B cell (primary cell): Measurements from ENCODE around the gene ADAMTS12. TPM values are rescaled to one million over a fixed set of nuclear protein-coding genes. Genes with fewer than 3 reads are reported as not detected.

Experiments used
- ATAC-seq: fragments of 200-7000 bp; cut with Tn5 transposase; one replicate; pipeline ENCODE4 v1.10.0; 2021; ENCODE audit warnings: low read depth, mild to moderate bottlenecking, moderate number of reproducible peaks, moderate library complexity
- CTCF ChIA-PET: fragments of 350-600 bp; sonication (Branson Sonifier 250); formaldehyde crosslinking; loops from one replicate; lab custom pipeline; 2021; ENCODE audit warnings: antibody characterized with exemption, inconsistent platforms; lab: Charles Lee
- POLR2A ChIA-PET: fragments of 350-600 bp; sonication (Branson Sonifier 250); formaldehyde crosslinking; loops from one replicate; lab custom pipeline; 2021; ENCODE audit warnings: antibody characterized with exemption; lab: Charles Lee
- DNase-seq: peaks from one replicate; pipeline ENCODE4 v3.0.0; 2013
- H2AFZ ChIP-seq: 2 replicates; pipeline ENCODE4 v1.6.1; 2012; ENCODE audit warnings: mild to moderate bottlenecking, low read depth, low read length; ENCODE audit not compliant: insufficient read depth, poor library complexity, severe bottlenecking
- H3K27ac ChIP-seq, 2 donors: 1 replicate in 1 of 2; 2 replicates in 1 of 2; pipeline ENCODE4 v1.5.1; 2012 to 2013; ENCODE audit warnings: low read length in 2 of 2, mild to moderate bottlenecking in 2 of 2, moderate library complexity in 1 of 2
- H3K27me3 ChIP-seq, 4 experiments: fragments of 200-600 bp in 1 of 4; sonication (generic) in 1 of 4; replicated peaks in 1 of 4; 1 replicate in 2 of 4; 2 replicates in 2 of 4; pipeline versions ENCODE4 v1.6.1 to v1.7.0; 2013 to 2016; ENCODE audit warnings: low read length in 3 of 4, mild to moderate bottlenecking in 2 of 4, mixed read lengths in 1 of 4, moderate library complexity in 1 of 4; ENCODE audit not compliant: insufficient read depth in 4 of 4, control insufficient read depth in 3 of 4; ENCODE audit errors: control extremely low read depth in 1 of 4
- H3K36me3 ChIP-seq, 2 experiments: replicated peaks in 1 of 2; 1 replicate in 1 of 2; 2 replicates in 1 of 2; pipeline versions ENCODE4 v1.6.1 to v1.7.1; 2013; ENCODE audit warnings: low read length in 1 of 2; ENCODE audit not compliant: insufficient read depth in 2 of 2, control insufficient read depth in 1 of 2; ENCODE audit errors: control extremely low read depth in 1 of 2, extremely low read depth in 1 of 2
- H3K4me1 ChIP-seq, 2 donors: fragments of 200-600 bp in 1 of 2; sonication (generic) in 1 of 2; 1 replicate in 1 of 2; 2 replicates in 1 of 2; pipeline versions ENCODE4 v1.5.1 to v1.6.1; 2013 to 2017; ENCODE audit warnings: low read length in 2 of 2; ENCODE audit not compliant: control insufficient read depth in 2 of 2, insufficient read depth in 2 of 2
- H3K4me2 ChIP-seq: replicated peaks from 2 replicates; pipeline ENCODE3; 2012; ENCODE audit warnings: mild to moderate bottlenecking, low read depth, low read length; ENCODE audit not compliant: poor library complexity, severe bottlenecking
- H3K4me3 ChIP-seq, 5 experiments: fragments of 200-600 bp in 1 of 5; sonication (generic) in 1 of 5; 1 replicate in 3 of 5; 2 replicates in 2 of 5; pipeline versions ENCODE4 v1.5.1 to v1.7.0; 2011 to 2016; ENCODE audit warnings: low read length in 4 of 5, mild to moderate bottlenecking in 4 of 5, low read depth in 2 of 5, control low read depth in 1 of 5, moderate library complexity in 1 of 5; ENCODE audit not compliant: insufficient read depth in 1 of 5; ENCODE audit errors: control extremely low read depth in 1 of 5, extremely low read depth in 1 of 5
- H3K79me2 ChIP-seq: fragments of 200-600 bp; sonication (generic); one replicate; pipeline ENCODE4 v1.6.0; 2016; ENCODE audit warnings: low read length; ENCODE audit not compliant: control insufficient read depth, insufficient read depth
- H3K9ac ChIP-seq: fragments of 200-600 bp; sonication (generic); 2 replicates; pipeline ENCODE4 v1.6.1; 2017; ENCODE audit warnings: mild to moderate bottlenecking, low read length, moderate library complexity
- H3K9me3 ChIP-seq, 3 donors: one replicate each; pipeline versions ENCODE4 v1.6.1 to v1.7.1; 2013; ENCODE audit warnings: low read length in 2 of 3; ENCODE audit not compliant: control insufficient read depth in 2 of 3, insufficient read depth in 1 of 3; ENCODE audit errors: control extremely low read depth in 1 of 3
- H4K20me1 ChIP-seq: 2 replicates; pipeline ENCODE4 v1.6.0; 2012; ENCODE audit warnings: mild to moderate bottlenecking, low read length; ENCODE audit not compliant: insufficient read depth, control insufficient read depth, poor library complexity, severe bottlenecking
- H3K27ac Mint-ChIP-seq: one replicate; pipeline ENCODE4 v1.8.0; 2021; ENCODE audit warnings: mixed read lengths
- H3K27me3 Mint-ChIP-seq: one replicate; pipeline ENCODE4 v1.8.0; 2021; ENCODE audit warnings: mixed read lengths
- H3K4me1 Mint-ChIP-seq: one replicate; pipeline ENCODE4 v1.8.0; 2021; ENCODE audit warnings: mixed read lengths
- H3K4me3 Mint-ChIP-seq: one replicate; pipeline ENCODE4 v1.8.0; 2021; ENCODE audit warnings: mixed read lengths
- H3K9me3 Mint-ChIP-seq: one replicate; pipeline ENCODE4 v1.8.0; 2022; ENCODE audit warnings: mixed read lengths; ENCODE audit not compliant: insufficient read depth
- EZH2 ChIP-seq: IDR thresholded peaks from 2 replicates; pipeline ENCODE4 v1.6.1; 2012; ENCODE audit warnings: borderline replicate concordance, low read depth, mild to moderate bottlenecking, moderate library complexity, low read length; ENCODE audit not compliant: insufficient read depth, poor library complexity, severe bottlenecking
- WGBS: methylation state at CpG from one replicate; pipeline ENCODE4 v1.1.5; 2013; ENCODE audit warnings: missing lambda C conversion rate; ENCODE audit not compliant: insufficient coverage; 5-methylcytosine and 5-hydroxymethylcytosine counted together
- intact Hi-C: fragments of 100-400 bp; cut with micrococcal nuclease; formaldehyde crosslinking; loops from one replicate; pipeline ENCODE4 v1.10.0; 2022
- polyA plus RNA-seq: library from polyadenylated mRNA; depleted of rRNA; stranded (reverse); fragments of >200 nt; gene quantifications from 2 replicates; pipeline ENCODE4 v1.2.3, GENCODE V29; 2012
- total RNA-seq, 2 donors: library from RNA; stranded (reverse); fragments of 120-200 nt in 1 of 2; gene quantifications; 1 replicate in 1 of 2; 2 replicates in 1 of 2; pipeline versions ENCODE4 v1.2.3 to v1.2.4, GENCODE V29; 2013 to 2022
- TF ChIP-seq, protein P1 (sequence below): fragments of 200-600 bp; IDR thresholded peaks from one replicate; pipeline ENCODE4 v1.8.0; 2022; ENCODE audit warnings: antibody characterized with exemption, mild to moderate bottlenecking

The ADAMTS12 gene
- total and polyA plus RNA-seq, 2 donors (not counting 1 experiment from before 2014, with no cell fraction given) = not detected

GRCh38 chr5:33633699-33634098 lies 258.1 kb downstream of the ADAMTS12 start:
- no peaks in the 10 kb centered on the region for H3K9me3 ChIP-seq
- H3K4me3 ChIP-seq = no peak overlapping the region
- no peak overlapping the region for H3K27ac ChIP-seq
- peaks cover 5% of the 10 kb centered on the region for H3K27me3 Mint-ChIP-seq
- no peak overlapping the region for H3K4me3 Mint-ChIP-seq
- ATAC-seq (no peak), DNase-seq (no peak)
- H3K27ac Mint-ChIP-seq = no peak overlapping the region
- intact Hi-C loops = no loop called here
- no peaks in the 10 kb centered on the region for H3K9me3 Mint-ChIP-seq
- ChIA-PET CTCF (no interaction called here), POLR2A (no interaction called here)
- no peak for TF ChIP-seq EZH2
- TF ChIP-seq, protein P1, sequence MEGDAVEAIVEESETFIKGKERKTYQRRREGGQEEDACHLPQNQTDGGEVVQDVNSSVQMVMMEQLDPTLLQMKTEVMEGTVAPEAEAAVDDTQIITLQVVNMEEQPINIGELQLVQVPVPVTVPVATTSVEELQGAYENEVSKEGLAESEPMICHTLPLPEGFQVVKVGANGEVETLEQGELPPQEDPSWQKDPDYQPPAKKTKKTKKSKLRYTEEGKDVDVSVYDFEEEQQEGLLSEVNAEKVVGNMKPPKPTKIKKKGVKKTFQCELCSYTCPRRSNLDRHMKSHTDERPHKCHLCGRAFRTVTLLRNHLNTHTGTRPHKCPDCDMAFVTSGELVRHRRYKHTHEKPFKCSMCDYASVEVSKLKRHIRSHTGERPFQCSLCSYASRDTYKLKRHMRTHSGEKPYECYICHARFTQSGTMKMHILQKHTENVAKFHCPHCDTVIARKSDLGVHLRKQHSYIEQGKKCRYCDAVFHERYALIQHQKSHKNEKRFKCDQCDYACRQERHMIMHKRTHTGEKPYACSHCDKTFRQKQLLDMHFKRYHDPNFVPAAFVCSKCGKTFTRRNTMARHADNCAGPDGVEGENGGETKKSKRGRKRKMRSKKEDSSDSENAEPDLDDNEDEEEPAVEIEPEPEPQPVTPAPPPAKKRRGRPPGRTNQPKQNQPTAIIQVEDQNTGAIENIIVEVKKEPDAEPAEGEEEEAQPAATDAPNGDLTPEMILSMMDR = no peak
- H3K79me2 ChIP-seq = no peaks in the 10 kb centered on the region
- no peaks in the 10 kb centered on the region for H4K20me1 ChIP-seq
- H3K36me3 ChIP-seq = no peaks in the 10 kb centered on the region
- H3K4me1 ChIP-seq = peaks cover 0 to 7% of the 10 kb centered on the region in 2 donors
- no peak overlapping the region for H3K4me2 ChIP-seq
- H3K27me3 ChIP-seq = no peaks in the 10 kb centered on the region
- no peak overlapping the region for H2AFZ ChIP-seq
- H3K4me1 Mint-ChIP-seq = peaks cover 5% of the 10 kb centered on the region
- 100% methylated on average over 2 of the region's 2 CpGs for WGBS
- no peak overlapping the region for H3K9ac ChIP-seq

DNA sequence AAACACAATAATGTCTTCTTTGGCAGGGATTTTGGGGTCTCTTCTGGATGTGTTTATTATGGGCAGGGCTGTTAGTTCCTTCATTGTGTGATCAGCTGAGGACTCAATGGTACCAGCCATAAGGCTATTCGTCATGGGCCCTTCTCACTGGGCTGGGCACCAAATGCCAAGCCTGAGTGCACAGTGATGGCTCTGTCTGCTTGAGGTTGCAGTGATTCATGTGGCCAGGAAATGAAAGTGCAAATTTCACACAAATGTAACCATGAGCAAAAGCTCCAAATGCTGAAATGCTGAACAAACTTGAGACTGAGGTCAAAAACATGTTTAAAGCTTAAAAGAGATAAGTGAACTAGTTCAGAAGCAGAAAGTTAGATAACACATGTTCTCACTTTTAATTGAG lies 260.0 kb downstream of the ADAMTS12 start:
- peaks cover 2% of the 10 kb centered on the region for H3K27me3 Mint-ChIP-seq
- no peaks in the 10 kb centered on the region for H3K79me2 ChIP-seq
- ChIA-PET POLR2A (no interaction called here), CTCF (no interaction called here)
- ATAC-seq = peak; percentile 31
- no peak overlapping the region for H3K27ac ChIP-seq
- no peaks in the 10 kb centered on the region for H3K9me3 Mint-ChIP-seq
- H3K9me3 ChIP-seq = no peaks in the 10 kb centered on the region
- H3K9ac ChIP-seq = no peak overlapping the region
- intact Hi-C loops = no loop called here
- H3K4me1 ChIP-seq = peaks cover 0 to 7% of the 10 kb centered on the region in 2 donors
- H3K36me3 ChIP-seq = no peaks in the 10 kb centered on the region
- 0% methylated on average over 1 of the region's 1 CpG for WGBS
- H3K27me3 ChIP-seq = no peaks in the 10 kb centered on the region
- no peak overlapping the region for H3K4me3 Mint-ChIP-seq
- no peaks in the 10 kb centered on the region for H4K20me1 ChIP-seq
- H3K4me1 Mint-ChIP-seq = peaks cover 5% of the 10 kb centered on the region
- H2AFZ ChIP-seq = no peak overlapping the region
- TF ChIP-seq, protein P1 = no peak
- no peak for TF ChIP-seq EZH2
- no peak overlapping the region for H3K4me2 ChIP-seq
- no peak overlapping the region for H3K27ac Mint-ChIP-seq
- peak; percentile 10 for DNase-seq
- H3K4me3 ChIP-seq = no peak overlapping the region
